GM19328 (cell line): ENCODE measurements around the gene RPL3.

Experiments
- ATAC-seq: cut with Tn5 transposase; IDR thresholded peaks from one replicate; pipeline ENCODE4 v1.9.1; 2021; ENCODE audit warnings: mild to moderate bottlenecking, moderate library complexity; ENCODE audit not compliant: unreplicated experiment

RPL3 gene

DNA sequence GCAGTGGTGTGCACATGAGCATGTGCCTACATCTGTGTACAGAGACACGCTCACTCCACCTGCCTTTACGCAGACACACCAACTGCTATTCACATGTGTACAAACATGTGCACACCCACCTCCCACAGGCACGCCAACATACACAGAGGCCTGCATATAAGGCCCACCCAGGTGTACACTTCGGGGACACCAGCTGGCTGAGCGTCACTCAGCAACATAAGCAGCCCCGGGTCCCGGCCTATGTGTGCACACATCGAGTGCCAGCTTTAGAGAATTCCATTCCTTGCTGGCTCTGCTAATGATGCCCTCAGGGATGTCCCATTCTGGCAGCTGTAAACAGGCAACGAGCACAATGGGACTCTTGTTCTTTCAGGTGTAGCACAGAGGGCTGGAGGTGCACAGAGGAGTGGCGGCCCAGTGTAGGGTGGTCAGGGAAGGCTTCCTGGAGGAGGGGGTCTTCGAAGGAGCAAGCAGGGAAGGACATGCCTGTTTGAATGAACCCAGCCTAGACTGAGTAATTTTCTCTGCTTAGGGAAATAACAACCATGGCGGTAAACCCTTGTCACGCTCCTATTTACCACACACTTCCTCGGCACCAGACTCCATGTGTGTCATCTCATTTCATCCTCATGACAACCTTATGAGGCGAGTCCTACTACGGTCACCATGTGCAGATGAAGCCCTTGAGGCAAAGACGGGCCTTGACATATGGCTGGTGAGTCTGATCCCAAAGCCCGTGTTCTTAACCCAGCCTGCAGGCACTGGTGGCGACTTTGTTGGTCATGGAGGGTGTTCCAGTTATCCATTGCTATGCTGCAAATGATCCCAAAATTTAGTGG lies 35.1 kb downstream of the RPL3 start:
- no peak for ATAC-seq

DNA sequence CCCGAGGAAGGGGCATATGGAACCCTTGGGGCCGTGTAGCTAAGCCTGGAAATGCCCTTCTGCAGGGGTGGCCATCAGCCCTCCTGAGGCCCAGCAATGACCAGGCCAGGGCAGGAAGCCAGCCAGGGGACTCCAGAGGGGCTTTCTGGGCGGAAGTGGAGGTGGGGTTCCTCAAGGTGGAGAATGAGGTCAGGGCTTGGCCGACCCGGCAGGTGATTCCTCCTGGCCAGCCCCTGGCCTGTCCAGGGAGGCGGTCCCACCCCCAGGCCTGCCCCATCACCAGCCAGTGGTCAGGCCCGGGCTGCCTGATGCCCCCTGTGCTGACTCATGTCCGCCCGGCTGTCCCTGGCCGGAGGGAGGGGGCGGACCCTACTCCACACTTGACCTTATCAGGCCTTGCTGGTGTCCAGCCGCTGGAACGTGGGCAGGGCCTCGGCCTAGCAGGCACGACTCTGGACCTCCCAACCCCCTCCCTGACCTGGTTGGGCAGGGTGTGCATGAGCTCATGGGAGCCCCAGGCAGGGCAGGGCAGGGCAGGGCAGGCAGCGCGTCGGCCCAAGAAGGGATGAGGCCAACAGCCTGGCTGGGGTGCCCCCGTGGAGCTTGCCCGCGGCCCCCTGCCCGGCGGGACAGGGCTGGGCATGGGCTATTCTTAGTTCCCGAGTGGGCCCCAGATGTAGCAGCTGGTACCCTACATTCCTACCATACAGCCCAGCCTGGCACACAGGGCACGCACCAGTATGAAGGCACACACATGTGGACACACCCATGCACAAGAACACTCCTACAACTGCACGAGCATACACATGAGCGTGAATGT lies 35.9 kb downstream of the RPL3 start:
- no peak for ATAC-seq

DNA sequence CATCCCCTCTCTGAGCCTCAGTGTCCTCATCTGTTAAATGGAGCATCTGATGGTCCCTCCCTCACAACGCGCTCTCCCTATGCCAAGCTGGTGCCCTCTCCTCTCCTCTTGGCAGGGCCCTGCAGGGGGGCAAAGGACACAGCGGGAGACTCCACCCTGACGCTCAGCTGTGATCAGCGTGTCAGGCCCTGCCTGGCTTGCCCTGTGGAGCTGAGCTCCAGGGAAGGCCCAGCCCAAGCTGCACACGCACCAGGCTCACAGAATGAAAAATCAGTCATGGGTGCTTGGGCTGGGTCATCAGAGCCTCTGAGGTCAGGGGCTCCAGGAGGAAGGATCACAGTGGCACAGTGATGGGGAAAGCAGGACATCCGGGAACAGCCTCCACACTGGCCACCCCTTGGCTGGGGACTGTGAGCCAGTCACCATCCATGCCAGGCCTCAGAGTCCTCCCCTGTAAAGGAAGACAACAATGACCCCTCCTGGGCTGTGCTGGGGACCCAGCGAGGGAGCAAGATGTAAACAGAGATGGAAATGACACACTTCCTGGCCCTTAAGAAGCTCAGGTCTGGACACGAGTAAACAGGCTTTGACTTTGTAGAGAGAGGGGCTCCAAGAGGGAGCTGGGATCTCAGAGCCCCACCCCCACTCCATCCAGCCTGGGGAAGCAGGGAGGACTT lies 36.6 kb downstream of the RPL3 start:
- no peak for ATAC-seq

DNA sequence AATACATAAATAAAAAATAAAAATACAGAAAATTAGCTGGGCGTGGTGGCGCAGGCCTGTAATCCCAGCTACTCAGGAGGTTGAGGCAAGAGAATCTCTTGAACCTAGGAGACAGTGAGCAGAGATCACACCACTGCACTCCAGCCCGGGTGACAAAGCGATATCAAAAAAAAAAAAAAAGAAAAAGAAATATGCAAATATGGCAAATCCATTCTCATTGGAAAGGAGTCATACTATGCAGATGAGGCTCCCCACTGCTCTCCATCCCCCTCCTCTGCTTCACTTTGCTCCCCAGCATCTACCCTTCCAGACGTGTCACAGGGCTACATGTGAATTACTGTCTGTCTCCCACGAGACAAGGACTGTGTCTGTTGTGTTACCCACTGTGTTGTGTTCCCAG lies 38.3 kb downstream of the RPL3 start:
- ATAC-seq: no peak

DNA sequence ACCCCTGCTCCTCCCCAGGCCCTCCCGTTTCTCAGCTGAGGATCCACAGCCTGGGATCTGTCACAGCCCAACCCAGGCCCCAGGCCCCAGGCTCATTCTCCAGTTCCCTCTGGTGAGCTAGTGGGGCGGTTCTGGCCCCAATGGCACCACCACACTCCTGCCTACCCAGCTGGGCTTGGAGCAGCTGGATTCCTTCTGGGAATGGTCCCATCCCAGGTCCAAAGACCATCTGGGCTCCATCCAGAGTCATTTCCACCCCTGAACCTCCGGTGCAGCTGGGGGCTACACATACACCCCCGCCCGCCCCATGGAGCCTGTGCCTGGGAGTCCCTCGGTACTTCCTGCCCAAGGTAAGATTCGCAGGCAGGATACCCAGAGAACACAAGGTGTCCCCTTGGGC lies 39.2 kb downstream of the RPL3 start:
- no peak for ATAC-seq

DNA sequence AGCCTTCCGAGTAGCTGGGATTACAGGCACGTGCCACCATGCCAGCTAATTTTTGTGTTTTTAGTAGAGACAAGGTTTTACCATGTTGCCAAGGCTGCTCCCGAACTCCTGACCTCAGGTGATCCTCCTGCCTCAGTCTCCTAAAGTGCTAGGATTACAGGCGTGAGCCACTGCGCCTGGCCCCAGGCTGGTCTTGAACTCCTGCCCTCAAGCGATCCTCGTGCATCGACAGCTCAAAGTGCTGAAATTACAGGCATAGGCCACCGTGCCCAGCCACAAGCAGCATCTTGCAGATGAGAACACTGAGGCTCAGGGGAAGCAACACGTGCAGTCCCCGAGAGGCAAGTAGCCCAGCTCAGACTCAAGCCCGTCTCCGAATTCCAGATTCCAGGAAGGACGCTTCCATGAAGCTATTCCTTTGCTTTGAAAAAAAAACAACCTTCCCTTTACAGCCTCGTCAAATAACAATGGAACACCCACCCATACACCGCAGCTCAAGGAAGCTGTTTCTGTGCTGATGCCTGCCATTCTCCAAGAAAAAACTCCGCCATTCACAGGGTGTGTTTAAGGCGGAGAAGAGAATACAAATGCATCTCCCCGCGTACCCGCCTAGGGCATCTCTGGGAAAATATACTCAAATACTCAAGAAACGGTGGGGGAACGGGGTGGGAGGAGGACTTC lies 40.1 kb downstream of the RPL3 start:
- ATAC-seq: no peak

DNA sequence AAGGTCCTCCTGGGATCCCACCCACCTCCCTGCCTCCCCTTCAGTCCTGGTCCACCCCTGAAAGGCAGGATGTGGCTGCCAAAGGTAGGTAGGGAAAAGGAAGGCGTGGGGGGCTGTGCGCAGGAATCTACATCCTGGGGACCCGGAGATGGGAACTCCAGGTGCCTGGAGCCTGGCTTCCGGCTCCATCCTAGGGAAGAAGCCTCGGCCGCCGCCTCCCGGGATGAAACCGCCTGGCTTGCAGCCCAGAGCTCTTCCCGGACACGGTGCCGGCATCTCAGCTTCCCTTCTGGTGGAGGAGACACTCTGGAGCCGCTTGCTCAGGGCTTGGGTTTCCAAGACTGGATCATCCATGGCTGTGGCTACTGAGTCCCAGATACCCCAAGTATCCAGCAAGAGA lies 41.4 kb downstream of the RPL3 start:
- ATAC-seq: no peak

DNA sequence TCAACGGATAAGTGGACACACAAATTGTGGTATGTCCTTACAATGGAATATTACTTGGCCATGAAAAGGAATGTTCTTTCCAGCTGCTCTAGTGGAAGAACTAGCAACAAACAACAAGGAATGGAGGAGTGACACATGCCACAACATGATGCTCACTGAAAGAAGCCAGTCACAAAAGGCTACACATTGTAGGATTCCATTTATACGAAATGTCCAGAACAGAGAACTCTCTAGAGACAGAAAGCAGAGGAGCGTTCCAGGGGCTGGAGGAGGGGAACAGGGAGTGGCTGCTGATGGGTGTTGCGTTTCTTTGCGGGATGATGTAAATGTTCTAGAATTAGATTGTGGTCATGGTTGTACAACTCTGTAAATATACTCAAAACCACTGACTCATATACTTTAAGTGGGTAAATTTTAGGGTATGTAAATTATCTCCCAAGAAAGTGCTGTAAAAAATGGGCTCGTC lies 42.2 kb downstream of the RPL3 start:
- no peak for ATAC-seq

DNA sequence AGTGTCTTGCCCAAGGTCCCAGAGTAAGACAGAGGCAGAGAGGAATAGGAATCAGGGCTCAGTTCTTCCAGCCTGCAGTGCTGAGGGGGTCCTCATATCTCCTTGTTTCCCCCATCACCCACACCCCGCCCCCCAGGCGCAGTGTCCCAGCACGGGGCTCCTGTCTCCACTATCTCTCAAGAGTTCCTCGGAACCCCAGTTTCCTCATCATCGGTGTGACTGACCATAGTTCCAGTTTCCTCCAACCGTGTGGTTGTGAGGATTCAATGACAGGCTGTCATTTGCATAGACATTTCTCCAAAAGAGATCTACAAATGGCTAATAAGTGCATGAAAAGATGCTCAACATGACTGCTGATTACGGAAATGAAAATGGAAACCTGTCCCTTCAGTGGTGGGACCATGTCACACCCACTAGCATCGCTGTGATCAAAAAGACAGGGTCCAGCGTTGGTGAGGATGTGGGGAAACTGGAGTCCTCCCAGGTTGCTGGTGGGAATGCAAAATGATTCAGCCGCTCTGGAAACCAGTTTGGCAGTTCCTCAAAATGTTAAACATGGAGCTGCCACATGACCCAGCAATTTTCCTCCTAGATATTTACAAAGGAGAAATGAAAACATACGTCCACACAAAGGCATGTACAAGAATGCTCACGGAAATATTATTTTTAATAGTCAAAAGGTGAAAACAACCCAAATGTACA lies 42.8 kb downstream of the RPL3 start:
- no peak for ATAC-seq

DNA sequence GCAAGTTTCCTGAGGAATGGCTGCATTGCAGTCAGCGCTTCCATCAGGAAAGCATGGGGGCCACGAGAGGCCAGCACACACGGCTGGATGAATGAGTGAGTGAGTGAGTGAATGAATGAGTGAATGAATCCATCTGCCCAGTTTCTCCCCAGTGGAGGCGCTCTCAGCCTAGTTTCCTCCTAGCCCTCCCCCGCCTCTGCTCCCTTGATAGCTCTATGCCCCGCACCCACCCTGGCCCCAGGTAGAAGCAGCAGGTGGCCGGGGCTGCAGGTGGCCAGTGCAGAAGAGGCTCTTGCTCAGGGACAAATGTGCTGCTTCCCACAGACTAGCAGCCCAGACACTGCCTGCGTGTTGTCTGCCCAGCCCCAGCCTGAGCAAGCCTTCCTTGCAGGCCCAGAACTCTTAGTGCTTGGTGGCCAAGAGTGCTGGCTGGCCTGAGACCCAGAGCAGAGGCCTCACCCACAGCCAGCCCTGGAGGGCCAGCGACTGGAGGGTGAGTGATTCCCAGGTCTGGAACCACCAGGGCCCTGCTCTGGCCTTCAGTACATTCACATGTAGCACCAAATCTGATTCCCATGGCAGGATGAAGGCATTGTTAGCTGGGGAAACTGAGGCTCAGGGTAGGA lies 43.5 kb downstream of the RPL3 start:
- ATAC-seq: no peak

DNA sequence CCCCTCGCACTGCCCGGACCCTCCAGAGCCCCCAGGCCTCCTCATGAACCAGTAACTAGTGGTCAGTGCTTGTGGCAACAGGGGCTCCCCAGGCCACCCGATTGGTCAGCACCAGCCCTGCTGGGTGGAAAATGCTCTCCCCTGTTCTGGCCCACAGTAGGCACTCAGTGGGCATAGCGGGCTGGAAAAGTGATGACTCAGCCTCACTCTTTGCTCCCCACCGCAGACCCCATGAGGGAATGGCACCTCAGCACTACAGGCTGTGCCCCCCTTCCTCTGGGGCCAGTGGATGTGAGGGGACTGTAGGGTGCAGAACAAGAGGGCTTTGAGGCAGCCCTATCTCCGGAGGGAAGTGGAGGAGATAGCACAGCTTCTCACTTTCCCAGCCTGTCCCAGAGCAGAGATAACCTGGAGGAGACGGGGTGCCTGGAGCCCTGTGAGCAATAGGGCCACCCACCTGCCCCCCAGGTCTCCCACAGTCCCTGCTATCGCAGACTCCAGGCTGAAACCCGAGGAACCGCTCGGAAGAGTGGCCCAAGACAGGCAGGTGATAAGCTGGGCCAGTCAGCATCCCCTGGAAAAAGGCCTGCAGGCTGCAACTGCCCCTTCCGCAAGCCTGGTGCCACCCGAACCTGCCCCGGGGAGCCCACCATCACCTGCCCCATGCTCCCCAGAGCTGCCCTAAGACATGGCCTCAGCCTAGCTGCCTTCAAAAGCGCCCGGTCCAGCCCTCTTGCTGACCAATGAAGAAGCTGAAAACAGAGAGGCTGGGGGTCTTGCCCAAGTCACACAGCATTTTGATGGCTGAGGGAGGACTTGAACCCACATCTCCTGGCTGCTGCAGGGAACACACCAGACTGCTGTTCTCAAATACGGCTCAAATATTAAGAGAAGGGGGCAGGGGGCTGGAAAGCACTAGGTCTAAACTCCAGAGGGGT lies 45.2 kb downstream of the RPL3 start:
- ATAC-seq: no peak

DNA sequence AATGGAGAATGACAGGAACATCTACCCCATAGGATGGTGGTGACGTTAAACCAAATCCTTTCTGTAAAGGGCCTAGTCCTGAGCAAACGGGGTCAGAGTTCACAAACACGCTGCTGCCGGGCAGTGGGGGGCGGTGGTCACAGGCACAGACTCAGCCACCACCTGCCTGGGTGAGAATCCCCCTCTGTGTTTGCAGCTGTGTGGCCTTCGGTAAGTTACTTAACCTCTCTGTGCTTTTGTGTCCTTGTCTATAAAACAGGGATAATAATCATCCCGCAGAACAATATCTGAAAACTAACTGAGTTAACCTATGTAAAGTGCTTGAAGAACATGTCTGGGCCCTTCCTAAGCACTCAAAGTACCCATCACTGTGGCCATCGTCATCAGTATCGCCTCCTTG lies 48.6 kb downstream of the RPL3 start:
- ATAC-seq: no peak

DNA sequence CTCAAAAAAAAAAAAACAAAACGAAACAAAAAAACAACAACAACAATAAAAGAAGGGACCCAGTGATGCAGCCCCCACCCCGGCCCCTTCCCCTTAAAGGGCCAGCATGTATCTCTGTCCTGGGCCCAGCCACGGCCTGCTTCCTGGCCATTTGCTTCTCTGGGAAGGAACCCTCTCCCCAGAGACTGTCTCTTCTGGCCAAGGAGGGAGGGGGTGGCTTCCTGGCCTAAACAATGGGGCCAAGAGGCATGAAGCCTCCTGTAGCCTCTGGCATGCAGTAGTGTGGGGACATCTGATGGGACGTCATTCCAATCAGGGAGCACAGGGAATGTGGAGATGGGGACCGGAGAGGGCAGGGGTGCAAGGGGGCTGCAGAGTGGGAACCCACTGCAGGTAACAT lies 49.1 kb downstream of the RPL3 start:
- ATAC-seq: no peak

DNA sequence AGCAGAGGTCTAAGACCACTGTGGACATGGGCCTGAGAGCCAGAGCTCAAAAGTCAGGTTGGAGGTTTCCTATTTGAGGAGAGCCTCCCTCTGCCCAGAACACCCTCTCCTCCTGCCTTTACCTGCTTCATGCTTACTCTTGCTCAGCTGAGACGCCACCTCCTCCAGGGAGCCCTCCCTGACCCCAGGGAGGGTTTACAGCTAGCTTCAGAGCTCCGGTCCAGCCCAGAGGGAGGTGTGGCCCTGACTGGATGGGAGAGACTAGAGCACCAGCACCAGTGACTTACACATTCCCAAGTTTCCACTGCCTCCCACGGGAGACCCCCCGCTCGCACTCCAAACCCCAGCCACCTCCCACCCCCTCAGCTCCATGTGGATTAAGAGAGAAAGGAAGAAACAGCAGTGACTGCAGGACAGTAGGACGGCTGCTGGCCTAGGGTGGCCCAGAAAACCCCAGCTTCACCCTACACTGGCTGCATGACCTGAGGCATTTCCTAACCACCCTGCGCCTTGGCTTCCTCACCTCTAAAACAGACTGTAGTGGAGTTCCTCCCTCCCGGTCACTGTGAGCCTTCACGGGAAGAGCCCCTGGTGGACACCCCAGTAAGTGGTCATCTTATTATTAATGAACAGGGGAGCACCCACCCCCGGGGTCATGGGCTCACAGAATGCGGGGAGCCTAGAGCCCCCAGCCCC lies 50.2 kb downstream of the RPL3 start:
- no peak for ATAC-seq

DNA sequence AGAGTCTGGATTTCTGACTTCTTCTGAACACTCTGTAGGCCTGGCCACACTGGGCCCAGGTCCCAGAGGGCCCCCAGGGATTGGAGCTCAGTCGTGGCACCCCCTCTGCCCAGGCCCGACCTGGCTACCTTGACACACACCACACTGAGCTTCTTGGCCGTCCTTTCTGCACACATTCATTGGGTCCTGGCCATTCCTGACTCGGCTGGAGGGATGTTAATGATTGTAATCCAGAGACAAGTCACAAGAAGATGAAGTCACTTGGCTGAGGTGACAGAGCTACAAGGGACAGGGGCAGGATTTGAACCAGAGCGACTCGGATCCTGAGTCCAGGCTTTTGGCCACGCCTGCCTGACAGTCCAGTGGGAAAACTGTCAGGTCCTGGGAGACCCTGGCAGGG lies 50.8 kb downstream of the RPL3 start:
- no peak for ATAC-seq

DNA sequence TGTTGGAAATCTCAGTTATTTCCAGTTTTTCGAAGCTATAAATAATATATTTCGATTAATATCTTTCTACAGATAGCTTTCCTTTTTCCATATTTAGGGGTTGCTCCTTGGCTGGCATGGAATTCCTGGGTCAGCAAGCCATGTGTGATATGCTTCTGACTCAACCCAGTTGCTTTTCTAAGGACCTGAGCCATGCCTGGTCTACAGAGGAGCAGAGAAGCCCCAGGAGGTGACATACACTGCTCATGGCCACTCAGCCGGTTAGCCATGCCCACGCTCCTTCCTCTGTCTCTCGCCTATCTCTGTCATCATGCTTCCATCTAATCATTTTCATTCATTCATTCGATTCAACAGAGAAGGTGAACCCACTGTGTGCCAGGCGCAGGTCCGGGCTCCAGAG lies 51.4 kb downstream of the RPL3 start:
- ATAC-seq: no peak

DNA sequence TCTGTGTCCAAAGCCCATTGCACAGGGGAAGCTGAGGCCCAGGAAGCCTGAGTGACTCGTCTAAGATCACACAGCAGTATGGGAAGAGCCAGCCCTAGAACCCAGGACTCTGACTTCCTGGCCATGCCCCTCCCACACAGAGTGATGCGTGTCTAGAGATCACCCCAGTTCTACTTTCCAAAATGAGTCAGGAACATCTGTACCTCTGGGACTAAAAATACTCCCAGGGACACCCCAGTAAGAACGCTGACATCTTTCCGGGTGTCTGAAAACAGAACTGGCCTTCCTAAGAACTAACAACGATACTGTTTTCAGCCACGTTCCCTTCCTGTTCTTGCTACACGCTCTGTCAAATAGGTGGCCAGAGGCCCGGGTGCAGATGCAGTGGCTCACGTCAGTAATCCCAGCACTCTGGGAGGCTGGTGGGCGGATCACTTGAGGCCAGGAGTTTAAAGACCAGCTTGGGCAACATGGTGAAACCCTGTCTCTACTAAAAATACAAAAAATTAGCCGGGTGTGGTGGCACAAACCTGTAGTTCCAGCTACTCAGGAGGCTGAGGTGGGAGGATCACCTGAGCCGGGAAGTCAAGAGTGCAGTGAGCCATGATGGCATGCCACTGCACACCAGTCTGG lies 52.9 kb downstream of the RPL3 start:
- ATAC-seq: peak; percentile 60
